ENCODE results near the gene SMAD1. TPM values are rescaled to one million over a fixed set of nuclear protein-coding genes. Genes with fewer than 3 reads are reported as not detected.

SMAD1 gene
- total and polyA plus RNA-seq, 2 donors (not counting 1 experiment from before 2014, with no cell fraction given) = 13.0 to 25.1 TPM

GRCh38 chr4:145525291-145525740 lies 43.7 kb downstream of the SMAD1 start:
- TF ChIP-seq EZH2 (IDR thresholded peaks at IDR 0.05; ENCODE audit: low read length, missing control alignments) = no peak
- no peak for TF ChIP-seq CTCF (conservative IDR thresholded peaks at IDR 0.05 in 1 of 2, IDR thresholded peaks at IDR 0.05 in 1 of 2; ENCODE audit: low read depth in 1 of 2, low read length in 2 of 2)
- H3K9me3 ChIP-seq (ENCODE audit: control insufficient read depth, insufficient read depth, low read depth, low read length) = no peaks in the 10 kb centered on the region
- H2AFZ ChIP-seq (ENCODE audit: low read length) = no peak overlapping the region
- no peaks in the 10 kb centered on the region for H3K4me1 ChIP-seq (ENCODE audit: control insufficient read depth, extremely low read depth, insufficient read depth, low read length)
- H3K27me3 ChIP-seq (ENCODE audit: control insufficient read depth, insufficient read depth, low read length) = no peaks in the 10 kb centered on the region
- H3K36me3 ChIP-seq (ENCODE audit: control insufficient read depth, insufficient read depth, low read length) = no peaks in the 10 kb centered on the region
- no peaks in the 10 kb centered on the region for H4K20me1 ChIP-seq (ENCODE audit: control insufficient read depth, extremely low read depth, insufficient read depth, low read length)
- no peak overlapping the region for H3K9ac ChIP-seq (ENCODE audit: insufficient read depth, low read length)
- H3K4me3 ChIP-seq (replicated peaks in 1 of 4; ENCODE audit: control extremely low read depth in 1 of 4, insufficient read depth in 1 of 4, low read depth in 3 of 4, low read length in 4 of 4) = no peak overlapping the region
- no peak overlapping the region for H3K27ac ChIP-seq (ENCODE audit: insufficient read depth, low read length)
- peak; percentile 27 to 83 for DNase-seq (ENCODE audit: low read depth in 2 of 2)
- no peaks in the 10 kb centered on the region for H3K79me2 ChIP-seq (ENCODE audit: control insufficient read depth, insufficient read depth, low read length)
- peak overlapping the region; percentile 68 for H3K4me2 ChIP-seq (ENCODE audit: extremely low read depth, insufficient read depth, low read length)

- Histone ChIP-seq H3K9me3 (ENCODE audit: control insufficient read depth, insufficient read depth, low read depth, low read length) (no peaks in the 10 kb centered on the region), H3K4me2 (ENCODE audit: extremely low read depth, insufficient read depth, low read length) (no peak overlapping the region), H2AFZ (ENCODE audit: low read length) (no peak overlapping the region), H3K4me1 (ENCODE audit: control insufficient read depth, extremely low read depth, insufficient read depth, low read length) (no peaks in the 10 kb centered on the region), H3K79me2 (ENCODE audit: control insufficient read depth, insufficient read depth, low read length) (no peaks in the 10 kb centered on the region), H3K36me3 (ENCODE audit: control insufficient read depth, insufficient read depth, low read length) (no peaks in the 10 kb centered on the region), H3K9ac (ENCODE audit: insufficient read depth, low read length) (no peak overlapping the region), H3K4me3 (replicated peaks in 1 of 4; ENCODE audit: control extremely low read depth in 1 of 4, insufficient read depth in 1 of 4, low read depth in 3 of 4, low read length in 4 of 4) (no peak overlapping the region), H4K20me1 (ENCODE audit: control insufficient read depth, extremely low read depth, insufficient read depth, low read length) (no peaks in the 10 kb centered on the region), H3K27me3 (ENCODE audit: control insufficient read depth, insufficient read depth, low read length) (no peaks in the 10 kb centered on the region), H3K27ac (ENCODE audit: insufficient read depth, low read length) (no peak overlapping the region)
- TF ChIP-seq EZH2 (IDR thresholded peaks at IDR 0.05; ENCODE audit: low read length, missing control alignments) (no peak), CTCF (conservative IDR thresholded peaks at IDR 0.05 in 1 of 2, IDR thresholded peaks at IDR 0.05 in 1 of 2; ENCODE audit: low read depth in 1 of 2, low read length in 2 of 2) (no peak)
- DNase-seq (ENCODE audit: low read depth in 2 of 2) = no peak
Observed at GRCh38 chr4:145527773-145528172, 46.1 kb downstream of the SMAD1 start.

GRCh38 chr4:145528601-145529000 lies 46.9 kb downstream of the SMAD1 start:
- no peak for DNase-seq (ENCODE audit: low read depth in 2 of 2)
- H3K27ac ChIP-seq (ENCODE audit: insufficient read depth, low read length) = no peak overlapping the region
- H3K27me3 ChIP-seq (ENCODE audit: control insufficient read depth, insufficient read depth, low read length) = no peaks in the 10 kb centered on the region
- H3K79me2 ChIP-seq (ENCODE audit: control insufficient read depth, insufficient read depth, low read length) = no peaks in the 10 kb centered on the region
- no peak overlapping the region for H3K9ac ChIP-seq (ENCODE audit: insufficient read depth, low read length)
- no peaks in the 10 kb centered on the region for H4K20me1 ChIP-seq (ENCODE audit: control insufficient read depth, extremely low read depth, insufficient read depth, low read length)
- H2AFZ ChIP-seq (ENCODE audit: low read length) = no peak overlapping the region
- no peaks in the 10 kb centered on the region for H3K36me3 ChIP-seq (ENCODE audit: control insufficient read depth, insufficient read depth, low read length)
- no peak overlapping the region for H3K4me2 ChIP-seq (ENCODE audit: extremely low read depth, insufficient read depth, low read length)
- H3K9me3 ChIP-seq (ENCODE audit: control insufficient read depth, insufficient read depth, low read depth, low read length) = no peaks in the 10 kb centered on the region
- no peaks in the 10 kb centered on the region for H3K4me1 ChIP-seq (ENCODE audit: control insufficient read depth, extremely low read depth, insufficient read depth, low read length)
- TF ChIP-seq EZH2 (IDR thresholded peaks at IDR 0.05; ENCODE audit: low read length, missing control alignments) = no peak
- no peak for TF ChIP-seq CTCF (conservative IDR thresholded peaks at IDR 0.05 in 1 of 2, IDR thresholded peaks at IDR 0.05 in 1 of 2; ENCODE audit: low read depth in 1 of 2, low read length in 2 of 2)
- H3K4me3 ChIP-seq (replicated peaks in 1 of 4; ENCODE audit: control extremely low read depth in 1 of 4, insufficient read depth in 1 of 4, low read depth in 3 of 4, low read length in 4 of 4) = no peak overlapping the region
